Stimulated activated CD4-positive, alpha-beta T cell treated with anti-CD3 and anti-CD28 coated beads, Interleukin-1b, Interleukin-23, amount 100 ng/mL, for 1 hour (primary cell): ENCODE data around the gene DNMBP.
"Not testable (repeated sequence)": the region's sequence is repeated elsewhere in the genome, so short reads cannot be mapped to it uniquely, and the experiment has no call there.

Source experiments
- DNase-seq, 2 donors: peaks; one replicate each; pipeline ENCODE4 v3.0.0-alpha.2; 2020; ENCODE audit warnings: low read depth in 2 of 2

DNMBP gene

GRCh38 chr10:100020142-100020885, 10.6 kb upstream of the DNMBP start:
- DNase-seq, result no peak

GRCh38 chr10:100019787-100020141, 10.0 kb upstream of the DNMBP start:
- no peak for DNase-seq

- no peak for DNase-seq
Measured at GRCh38 chr10:100014071-100014762, 4.5 kb upstream of the DNMBP start.

GRCh38 chr10:100013621-100014020, 3.9 kb upstream of the DNMBP start:
- no peak for DNase-seq

GRCh38 chr10:100011906-100012305, 2.2 kb upstream of the DNMBP start:
- not testable (repeated sequence) for DNase-seq

- no peak for DNase-seq
Measured at GRCh38 chr10:100009283-100009792, 409 bp downstream of the DNMBP start.

- no peak for DNase-seq
Measured at GRCh38 chr10:100008708-100009282, 952 bp downstream of the DNMBP start.

GRCh38 chr10:100008142-100008522, 1.6 kb downstream of the DNMBP start:
- no peak for DNase-seq

GRCh38 chr10:100007231-100008141, 2.3 kb downstream of the DNMBP start:
- DNase-seq, result no peak

GRCh38 chr10:100006243-100006886, 3.4 kb downstream of the DNMBP start:
- DNase-seq, result no peak

- no peak for DNase-seq
Measured at GRCh38 chr10:100004805-100005510, 4.8 kb downstream of the DNMBP start.

- no peak for DNase-seq
Measured at GRCh38 chr10:100000109-100000644, 9.6 kb downstream of the DNMBP start.

- DNase-seq, result no peak
Measured at GRCh38 chr10:99999319-100000108, 10.2 kb downstream of the DNMBP start.

- DNase-seq, result no peak
Measured at GRCh38 chr10:99998889-99999288, 10.9 kb downstream of the DNMBP start.

GRCh38 chr10:99996671-99997648, 12.8 kb downstream of the DNMBP start:
- no peak for DNase-seq

GRCh38 chr10:99995713-99996112, 14.0 kb downstream of the DNMBP start:
- DNase-seq, result no peak

GRCh38 chr10:99995269-99995668, 14.5 kb downstream of the DNMBP start:
- DNase-seq, result no peak

- no peak for DNase-seq
Measured at GRCh38 chr10:99994801-99995200, 14.9 kb downstream of the DNMBP start.
